K562 (cell line): Measurements from ENCODE around the gene SPAG9. TPM values are rescaled to one million over a fixed set of nuclear protein-coding genes. Genes with fewer than 3 reads are reported as not detected.

Experiments
- ARID1B ChIP-seq: fragments of 450-650 bp; IDR thresholded peaks from 2 replicates; pipeline ENCODE4 v1.6.1; 2016; ENCODE audit warnings: antibody characterized with exemption, mild to moderate bottlenecking, inconsistent platforms
- CREM ChIP-seq: IDR thresholded peaks from 2 replicates; pipeline ENCODE4 v1.6.1; 2014; ENCODE audit warnings: antibody characterized with exemption, low read depth
- CUX1 ChIP-seq: fragments of 200-800 bp; sonication (Bioruptor generic); IDR thresholded peaks from 2 replicates; pipeline ENCODE4 v1.6.1; 2016; ENCODE audit warnings: missing genetic modification characterization, missing compliant biosample characterization
- ETS2 ChIP-seq: IDR thresholded peaks from 2 replicates; pipeline ENCODE4 v1.6.1; 2016; ENCODE audit warnings: borderline replicate concordance, missing genetic modification characterization, mild to moderate bottlenecking, moderate library complexity, missing compliant biosample characterization; ENCODE audit not compliant: poor library complexity, severe bottlenecking
- HNRNPLL ChIP-seq: fragments of 200-400 bp; formaldehyde crosslinking; IDR thresholded peaks from 2 replicates; pipeline ENCODE4 v1.6.1; 2017; ENCODE audit warnings: low read length, low read depth, mild to moderate bottlenecking; ENCODE audit not compliant: poor library complexity, severe bottlenecking
- MAFK ChIP-seq: IDR thresholded peaks from 2 replicates; pipeline ENCODE4 v1.6.1; 2011; ENCODE audit warnings: low read length, improper control_type of control experiment
- MCM3 ChIP-seq: fragments of 450-650 bp; IDR thresholded peaks from 2 replicates; pipeline ENCODE4 v1.6.1; 2016
- PHF8 ChIP-seq: fragments of 200-600 bp; sonication (generic); IDR thresholded peaks from 2 replicates; pipeline ENCODE4 v1.6.1; 2012; ENCODE audit warnings: mixed run types, mild to moderate bottlenecking, inconsistent platforms, low read length, moderate library complexity, borderline replicate concordance
- RBM15 ChIP-seq: fragments of 200-400 bp; formaldehyde crosslinking; IDR thresholded peaks from 2 replicates; pipeline ENCODE4 v1.6.1; 2018; ENCODE audit warnings: mild to moderate bottlenecking, low read length, moderate library complexity; ENCODE audit not compliant: insufficient read depth
- XRCC4 ChIP-seq: IDR thresholded peaks from one replicate; pipeline ENCODE4 v1.6.1; 2011; ENCODE audit not compliant: insufficient read depth, insufficient read length; ENCODE audit errors: extremely low read depth
- ZBTB7A ChIP-seq: IDR thresholded peaks from 2 replicates; pipeline ENCODE4 v1.6.1; 2011; ENCODE audit warnings: low read depth, mild to moderate bottlenecking, low read length, moderate library complexity, borderline replicate concordance; ENCODE audit not compliant: control insufficient read depth
- ZNF277 ChIP-seq: fragments of 250-450 bp; sonication (Bioruptor Pico); IDR thresholded peaks from 2 replicates; pipeline ENCODE4 v1.8.0; 2022; ENCODE audit warnings: inconsistent platforms, mild to moderate bottlenecking, moderate library complexity, borderline replicate concordance
- ZNF561 ChIP-seq: fragments of 450-650 bp; formaldehyde crosslinking; conservative IDR thresholded peaks from 2 replicates; pipeline ENCODE4 v1.4.0; 2020; ENCODE audit warnings: mild to moderate bottlenecking, moderate library complexity
- ZNF589 ChIP-seq: fragments of 200-800 bp; sonication (Bioruptor generic); IDR thresholded peaks from 2 replicates; pipeline ENCODE4 v1.6.1; 2016; ENCODE audit warnings: low read depth, missing genetic modification characterization, missing compliant biosample characterization
- ZNF75A ChIP-seq: fragments of 450-650 bp; formaldehyde crosslinking; IDR thresholded peaks from 2 replicates; pipeline ENCODE4 v1.4.0; 2020; ENCODE audit warnings: mild to moderate bottlenecking
- polyA plus RNA-seq, 8 experiments: library from polyadenylated mRNA; depleted of rRNA in 4 of 8; stranded (reverse) in 5 of 8; unstranded in 3 of 8; fragments of >200 nt; fragmentation: Nextera tagmentation in 2 of 8; fragmentation: Illumina TruSeq in 1 of 8; extraction: Ambion mirVana in 2 of 8; extraction: Trizol in 1 of 8; gene quantifications; 2 replicates each; pipeline versions ENCODE4 v1.2.1 to v1.2.3, GENCODE V29; 2011 to 2014; ENCODE audit warnings: inconsistent platforms in 1 of 8, missing spikeins in 1 of 8
- total RNA-seq, 7 experiments: library from RNA; depleted of rRNA in 6 of 7; stranded (reverse); fragments of >200 nt in 6 of 7; fragmentation: Illumina TruSeq in 2 of 7; extraction: Trizol in 2 of 7; gene quantifications; 2 replicates each; pipeline versions ENCODE4 v1.2.1 to v1.2.3, GENCODE V29; 2011 to 2021; ENCODE audit warnings: low replicate concordance in 1 of 7
- TF ChIP-seq, protein P1 (sequence below): sonication (generic); formaldehyde crosslinking; IDR thresholded peaks from 2 replicates; pipeline ENCODE4 v1.8.1; 2023; ENCODE audit warnings: mild to moderate bottlenecking, missing genetic modification reagents, moderate library complexity
- TF ChIP-seq, protein P2 (sequence below): fragments of 250-450 bp; sonication (Bioruptor Pico); IDR thresholded peaks from 2 replicates; pipeline ENCODE4 v1.8.0; 2021; ENCODE audit warnings: moderate library complexity, mild to moderate bottlenecking, inconsistent platforms

The SPAG9 gene
- total and polyA plus RNA-seq, 9 of the 15 experiments (the other 6 are each of a cell fraction or from before 2014, with no cell fraction given), result 12.2 to 99.2 (median 58.2) TPM

DNA sequence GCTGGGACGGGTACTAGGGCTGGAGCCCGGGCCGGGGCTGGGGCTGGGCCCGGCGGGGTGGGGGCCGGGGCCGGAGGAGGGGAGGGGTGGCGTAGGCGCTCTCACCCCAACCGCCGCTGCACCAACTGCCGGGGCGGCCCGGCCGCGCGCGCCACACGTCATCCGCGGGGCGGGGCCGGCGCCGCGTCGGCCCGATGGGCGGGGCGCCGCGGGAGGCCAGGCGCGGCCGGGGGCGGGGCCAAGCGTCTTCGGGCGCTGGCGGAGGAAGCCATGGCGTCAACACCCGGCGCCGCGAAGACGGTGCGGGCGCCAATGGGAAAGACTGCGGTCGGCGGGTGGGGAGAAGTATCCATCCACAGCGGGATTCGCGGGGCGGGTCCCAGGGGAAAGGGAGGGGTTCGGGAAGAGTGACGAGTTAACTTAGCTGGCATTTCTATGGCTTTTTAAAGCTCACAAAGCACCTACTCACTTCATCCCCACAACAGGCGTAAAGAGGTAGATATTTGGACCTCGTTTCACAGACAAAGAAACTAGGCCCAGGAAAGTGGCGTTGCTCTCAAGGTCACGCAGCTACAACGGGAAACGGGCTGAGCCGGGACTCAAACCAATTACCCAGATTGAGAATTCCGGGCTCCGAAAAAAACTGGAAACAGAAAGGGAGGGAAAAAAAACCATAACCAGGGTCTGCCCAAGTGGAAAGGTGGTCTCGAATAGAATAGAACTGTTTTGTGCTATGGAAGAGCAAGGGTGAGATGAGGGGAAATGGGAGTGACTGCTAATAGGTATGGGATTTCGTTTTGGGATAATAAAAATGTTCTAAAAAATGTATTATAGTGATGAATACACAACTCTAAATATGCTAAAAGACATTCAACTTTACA, at the start of gene SPAG9 (continued):
- TF ChIP-seq, protein P1, sequence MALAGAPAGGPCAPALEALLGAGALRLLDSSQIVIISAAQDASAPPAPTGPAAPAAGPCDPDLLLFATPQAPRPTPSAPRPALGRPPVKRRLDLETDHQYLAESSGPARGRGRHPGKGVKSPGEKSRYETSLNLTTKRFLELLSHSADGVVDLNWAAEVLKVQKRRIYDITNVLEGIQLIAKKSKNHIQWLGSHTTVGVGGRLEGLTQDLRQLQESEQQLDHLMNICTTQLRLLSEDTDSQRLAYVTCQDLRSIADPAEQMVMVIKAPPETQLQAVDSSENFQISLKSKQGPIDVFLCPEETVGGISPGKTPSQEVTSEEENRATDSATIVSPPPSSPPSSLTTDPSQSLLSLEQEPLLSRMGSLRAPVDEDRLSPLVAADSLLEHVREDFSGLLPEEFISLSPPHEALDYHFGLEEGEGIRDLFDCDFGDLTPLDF, result no peak
- TF ChIP-seq CREM (peak; percentile 97), ZNF75A (CRISPR knock-in tag) (no peak), ZNF589 (CRISPR knock-in tag) (no peak), ARID1B (no peak), ZNF561 (CRISPR knock-in tag) (no peak), MAFK (peak; percentile 18; the same call in 1 of the 2 replicates), PHF8 (peak; percentile 65; the same call in 1 of the 2 replicates), ZBTB7A (peak; percentile 53; the same call in 1 of the 2 replicates), HNRNPLL (peak; percentile 69), XRCC4 (no peak), ETS2 (tag) (no peak), MCM3 (no peak), ZNF277 (CRISPR knock-in tag) (no peak), CUX1 (CRISPR knock-in tag) (no peak), RBM15 (no peak)
- TF ChIP-seq, protein P2, sequence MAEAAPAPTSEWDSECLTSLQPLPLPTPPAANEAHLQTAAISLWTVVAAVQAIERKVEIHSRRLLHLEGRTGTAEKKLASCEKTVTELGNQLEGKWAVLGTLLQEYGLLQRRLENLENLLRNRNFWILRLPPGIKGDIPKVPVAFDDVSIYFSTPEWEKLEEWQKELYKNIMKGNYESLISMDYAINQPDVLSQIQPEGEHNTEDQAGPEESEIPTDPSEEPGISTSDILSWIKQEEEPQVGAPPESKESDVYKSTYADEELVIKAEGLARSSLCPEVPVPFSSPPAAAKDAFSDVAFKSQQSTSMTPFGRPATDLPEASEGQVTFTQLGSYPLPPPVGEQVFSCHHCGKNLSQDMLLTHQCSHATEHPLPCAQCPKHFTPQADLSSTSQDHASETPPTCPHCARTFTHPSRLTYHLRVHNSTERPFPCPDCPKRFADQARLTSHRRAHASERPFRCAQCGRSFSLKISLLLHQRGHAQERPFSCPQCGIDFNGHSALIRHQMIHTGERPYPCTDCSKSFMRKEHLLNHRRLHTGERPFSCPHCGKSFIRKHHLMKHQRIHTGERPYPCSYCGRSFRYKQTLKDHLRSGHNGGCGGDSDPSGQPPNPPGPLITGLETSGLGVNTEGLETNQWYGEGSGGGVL (CRISPR knock-in tag), result no peak
